OCI-LY3 (cell line): ENCODE results near the gene LHFPL6.

ENCODE experiments used
- H2AFZ ChIP-seq: fragments of 200-600, 300-600 bp; shearing (Covaris generic); 2 replicates; pipeline ENCODE4 v1.6.0; 2014; ENCODE audit warnings: antibody characterized with exemption, low read depth, low read length
- H3K27ac ChIP-seq: fragments of 200-600, 300-600 bp; sonication (generic); 2 replicates; pipeline ENCODE4 v1.5.1; 2014; ENCODE audit warnings: mild to moderate bottlenecking, low read length, moderate library complexity, mixed read lengths
- H3K27me3 ChIP-seq: fragments of 200-600, 300-600 bp; sonication (generic); 2 replicates; pipeline ENCODE4 v1.6.1; 2014; ENCODE audit warnings: low read depth, low read length, mixed read lengths
- H3K36me3 ChIP-seq: fragments of 200-600, 300-600 bp; sonication (generic); replicated peaks from 2 replicates; pipeline ENCODE3; 2014; ENCODE audit warnings: low read depth, low read length, mixed read lengths
- H3K4me1 ChIP-seq: fragments of 300-600, 200-600 bp; sonication (generic); 2 replicates; pipeline ENCODE4 v1.6.1; 2014; ENCODE audit warnings: low read length, mixed read lengths
- H3K4me2 ChIP-seq: fragments of 200-600, 300-600 bp; sonication (generic); 2 replicates; pipeline ENCODE4 v1.6.1; 2014; ENCODE audit warnings: low read length, mixed read lengths
- H3K4me3 ChIP-seq: fragments of 300-600, 200-600 bp; sonication (generic); 2 replicates; pipeline ENCODE4 v1.5.1; 2014; ENCODE audit warnings: antibody characterized with exemption, mild to moderate bottlenecking, low read length, moderate library complexity
- H3K79me2 ChIP-seq: fragments of 300-600, 200-600 bp; shearing (Covaris generic); 2 replicates; pipeline ENCODE4 v1.6.1; 2014; ENCODE audit warnings: mild to moderate bottlenecking, low read length, mixed read lengths
- H3K9ac ChIP-seq: fragments of 300-600, 200-600 bp; shearing (Covaris generic); 2 replicates; pipeline ENCODE4 v1.6.0; 2014; ENCODE audit warnings: mild to moderate bottlenecking, low read length, moderate library complexity
- H3K9me3 ChIP-seq: fragments of 200-600, 300-600 bp; shearing (Covaris generic); 2 replicates; pipeline ENCODE4 v1.6.1; 2014; ENCODE audit warnings: low read length, mixed read lengths; ENCODE audit not compliant: insufficient read depth
- H4K20me1 ChIP-seq: fragments of 200-600, 300-600 bp; sonication (generic); 2 replicates; pipeline ENCODE4 v1.6.1; 2016; ENCODE audit warnings: low read length, mixed read lengths; ENCODE audit not compliant: insufficient read depth
- CTCF ChIP-seq: fragments of 200-600, 300-600 bp; sonication (generic); IDR thresholded peaks from 2 replicates; pipeline ENCODE4 v1.5.1; 2014; ENCODE audit warnings: antibody characterized with exemption, low read length, low read depth
- EZH2phosphoT487 ChIP-seq: fragments of 200-600 bp; shearing (Covaris generic); IDR thresholded peaks from 2 replicates; pipeline ENCODE4 v1.6.1; 2018; ENCODE audit warnings: antibody characterized with exemption, mixed run types, low read depth

The LHFPL6 gene

DNA sequence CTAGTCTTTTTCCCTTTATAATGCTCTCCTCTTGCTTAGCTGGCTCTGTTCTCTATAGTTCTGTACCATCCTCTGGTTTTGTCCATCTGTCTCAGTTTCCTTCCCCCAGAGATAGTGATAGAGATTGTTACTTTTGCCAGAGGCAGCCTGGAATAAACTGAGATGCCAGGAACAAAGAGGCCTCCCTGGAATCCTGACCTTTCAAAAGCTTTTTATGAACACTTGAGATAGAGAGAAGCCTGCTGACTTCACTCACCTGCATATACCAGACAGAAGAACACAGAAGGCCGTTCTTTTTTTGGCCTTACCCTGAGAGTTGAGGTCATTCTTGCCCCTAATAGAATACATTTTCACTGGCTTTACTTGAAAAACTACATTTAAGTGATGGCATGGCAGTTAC is 150.2 kb downstream of the LHFPL6 start:
- H3K79me2 ChIP-seq = peaks cover 3% of the 10 kb centered on the region; the same call in 1 of the 2 replicates

GRCh38 chr13:39452417-39452816 is 150.6 kb downstream of the LHFPL6 start:
- Histone ChIP-seq H3K9ac (no peak overlapping the region), H4K20me1 (no peaks in the 10 kb centered on the region), H3K9me3 (no peaks in the 10 kb centered on the region), H3K4me2 (peak overlapping the region; percentile 57), H3K27ac (peak overlapping the region; percentile 52; the same call in 1 of the 2 replicates), H3K4me3 (no peak overlapping the region), H3K27me3 (no peaks in the 10 kb centered on the region), H3K4me1 (peaks cover 31% of the 10 kb centered on the region), H3K79me2 (peaks cover 3% of the 10 kb centered on the region; the same call in 1 of the 2 replicates), H2AFZ (no peak overlapping the region), H3K36me3 (peaks cover 5% of the 10 kb centered on the region)
- TF ChIP-seq CTCF = no peak
- TF ChIP-seq EZH2phosphoT487 = no peak

More for the DNA sequence above, 150.2 kb downstream of the LHFPL6 start:
- Histone ChIP-seq H3K9ac (no peak overlapping the region), H3K4me1 (peaks cover 31% of the 10 kb centered on the region), H4K20me1 (no peaks in the 10 kb centered on the region), H3K36me3 (peaks cover 5% of the 10 kb centered on the region), H3K4me2 (no peak overlapping the region), H2AFZ (no peak overlapping the region), H3K27ac (no peak overlapping the region), H3K27me3 (no peaks in the 10 kb centered on the region), H3K9me3 (no peaks in the 10 kb centered on the region), H3K4me3 (no peak overlapping the region)
- TF ChIP-seq CTCF (no peak), EZH2phosphoT487 (no peak)

DNA sequence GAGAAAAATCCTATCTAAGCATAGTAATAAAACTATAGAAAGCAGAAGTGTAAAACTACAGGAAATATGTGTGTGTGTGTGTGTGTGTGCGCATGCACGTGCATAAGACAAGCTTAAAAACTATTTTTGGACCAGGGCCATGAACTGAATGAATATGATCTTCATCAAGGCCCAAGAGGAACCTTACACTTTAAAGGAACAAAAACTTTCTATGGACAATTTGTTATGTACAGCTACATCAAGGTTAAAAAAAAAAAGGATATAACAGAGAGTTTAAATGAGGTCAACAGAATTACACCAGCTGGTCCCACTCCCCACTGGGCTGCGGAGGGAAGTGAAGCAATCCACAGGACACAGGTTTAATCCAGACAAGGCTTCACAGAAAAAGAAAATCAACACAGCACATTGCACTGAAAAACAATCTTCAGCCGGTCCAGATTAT is 151.1 kb downstream of the LHFPL6 start:
- H3K27me3 ChIP-seq = no peaks in the 10 kb centered on the region
- peak overlapping the region; percentile 10; the same call in 1 of the 2 replicates for H3K4me3 ChIP-seq
- H4K20me1 ChIP-seq = no peaks in the 10 kb centered on the region
- H3K9ac ChIP-seq = peak overlapping the region; percentile 6; the same call in 1 of the 2 replicates
- no peaks in the 10 kb centered on the region for H3K9me3 ChIP-seq
- peak overlapping the region; percentile 52 for H3K27ac ChIP-seq
- H3K4me2 ChIP-seq = peak overlapping the region; percentile 57
- H3K4me1 ChIP-seq = peaks cover 31% of the 10 kb centered on the region
- H3K36me3 ChIP-seq = no peaks in the 10 kb centered on the region
- TF ChIP-seq CTCF = no peak
- no peak for TF ChIP-seq EZH2phosphoT487
- H3K79me2 ChIP-seq = peaks cover 3% of the 10 kb centered on the region; the same call in 1 of the 2 replicates
- no peak overlapping the region for H2AFZ ChIP-seq

GRCh38 chr13:39451301-39451700 is 151.7 kb downstream of the LHFPL6 start:
- Histone ChIP-seq H3K4me3 (peak overlapping the region; percentile 10; the same call in 1 of the 2 replicates), H3K36me3 (no peaks in the 10 kb centered on the region), H3K27me3 (no peaks in the 10 kb centered on the region), H2AFZ (no peak overlapping the region), H3K9ac (peak overlapping the region; percentile 6; the same call in 1 of the 2 replicates), H3K79me2 (peaks cover 3% of the 10 kb centered on the region; the same call in 1 of the 2 replicates), H3K9me3 (no peaks in the 10 kb centered on the region), H4K20me1 (no peaks in the 10 kb centered on the region), H3K4me1 (peaks cover 31% of the 10 kb centered on the region), H3K4me2 (peak overlapping the region; percentile 57), H3K27ac (peak overlapping the region; percentile 52)
- TF ChIP-seq EZH2phosphoT487 (no peak), CTCF (no peak)
